Upper lobe of left lung (tissue), 4 donors: ENCODE measurements around the gene RUNX1.

Experiments
- CTCF ChIP-seq, 6 experiments: fragments of 450-650 bp in 4 of 6; fragments of 200-600 bp in 2 of 6; sonication (generic) in 2 of 6; IDR thresholded peaks; one replicate each; pipeline ENCODE4 v1.5.1; 2016 to 2019; ENCODE audit warnings: antibody characterized with exemption in 6 of 6
- EP300 ChIP-seq, 4 donors: sonication (generic); formaldehyde crosslinking; IDR thresholded peaks; one replicate each; pipeline ENCODE4 v1.5.1; 2017; ENCODE audit warnings: antibody characterized with exemption in 4 of 4, control low read depth in 2 of 4
- POLR2A ChIP-seq, 4 donors: fragments of 450-650 bp; IDR thresholded peaks; one replicate each; pipeline ENCODE4 v1.5.1; 2016 to 2017; ENCODE audit warnings: antibody characterized with exemption in 4 of 4, mild to moderate bottlenecking in 2 of 4
- POLR2AphosphoS5 ChIP-seq, 2 donors: sonication (generic); formaldehyde crosslinking; IDR thresholded peaks; one replicate each; pipeline ENCODE4 v1.5.1; 2017; ENCODE audit warnings: antibody characterized with exemption in 2 of 2

DNA sequence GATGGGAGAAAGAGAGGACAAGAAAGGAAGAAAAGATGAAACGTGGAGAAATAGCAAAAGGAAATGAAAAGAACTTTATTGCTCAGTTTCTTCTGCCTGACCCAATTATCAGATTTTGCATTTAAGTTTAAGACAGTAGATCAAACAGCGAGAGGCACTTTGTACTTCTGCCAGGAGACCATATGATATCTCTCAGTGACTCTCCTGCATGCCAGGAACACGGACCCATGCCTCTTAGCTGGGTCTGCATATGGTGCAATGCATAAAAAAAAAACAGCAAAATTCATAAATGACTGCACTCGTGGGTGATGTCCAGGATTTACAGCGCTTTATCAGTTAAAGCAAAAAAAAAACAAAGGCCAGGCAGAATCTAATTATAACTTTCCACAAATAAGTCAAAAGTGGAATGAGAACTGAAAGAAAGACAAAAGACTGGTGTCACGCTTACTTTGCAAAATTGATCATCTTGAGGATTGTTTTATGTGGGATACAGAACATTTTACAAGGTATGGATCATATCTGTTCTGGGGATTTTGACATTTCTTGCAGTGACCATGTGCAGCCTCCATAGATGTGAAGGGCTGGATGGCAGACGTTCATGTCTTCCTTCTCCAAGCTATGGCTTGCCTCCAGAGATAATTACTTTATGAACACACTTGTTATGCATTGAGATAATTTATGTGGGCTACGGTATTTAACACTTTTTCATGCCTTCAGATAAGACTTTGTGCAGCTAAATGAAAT, 79.5 kb downstream of the RUNX1 start:
- TF ChIP-seq CTCF (IDR thresholded peaks at IDR 0.05), result no peak
- no peak for TF ChIP-seq POLR2AphosphoS5 (IDR thresholded peaks at IDR 0.05)
- TF ChIP-seq EP300 (IDR thresholded peaks at IDR 0.05), result no peak
- TF ChIP-seq POLR2A (IDR thresholded peaks at IDR 0.05), result no peak
